A549 (cell line): Measurements from ENCODE around the gene KPNA6.

Experiments
- NR3C1 ChIP-seq: fragments of >200 bp; sonication (Bioruptor Twin); formaldehyde crosslinking; IDR thresholded peaks from 3 replicates; pipeline ENCODE4 v1.6.1; 2017
- POLR2A ChIP-seq: IDR thresholded peaks from 2 replicates; pipeline ENCODE4 v1.6.1; 2012; ENCODE audit warnings: mild to moderate bottlenecking, low read length
- RFX5 ChIP-seq: fragments of 450-650 bp; IDR thresholded peaks from 2 replicates; pipeline ENCODE4 v1.7.1; 2014; ENCODE audit warnings: antibody characterized with exemption, mild to moderate bottlenecking, moderate library complexity
- SMC3 ChIP-seq: fragments of >200 bp; sonication (Bioruptor Twin); formaldehyde crosslinking; IDR thresholded peaks from 3 replicates; pipeline ENCODE4 v1.6.1; 2018; ENCODE audit warnings: inconsistent platforms
- USF2 ChIP-seq: fragments of 450-650 bp; IDR thresholded peaks from 2 replicates; pipeline ENCODE4 v1.6.1; 2014; ENCODE audit warnings: antibody characterized with exemption
- TF ChIP-seq, protein P1 (sequence below): fragments of 200-600 bp; sonication (generic); IDR thresholded peaks from 2 replicates; pipeline ENCODE4 v1.6.1; 2016; ENCODE audit warnings: antibody characterized with exemption, mild to moderate bottlenecking, moderate library complexity
- TF ChIP-seq, protein P2 (sequence below): IDR thresholded peaks from 2 replicates; pipeline ENCODE4 v1.6.1; 2012
- TF ChIP-seq, protein P3 (sequence below): IDR thresholded peaks from 2 replicates; pipeline ENCODE4 v1.6.1; 2012

DNA sequence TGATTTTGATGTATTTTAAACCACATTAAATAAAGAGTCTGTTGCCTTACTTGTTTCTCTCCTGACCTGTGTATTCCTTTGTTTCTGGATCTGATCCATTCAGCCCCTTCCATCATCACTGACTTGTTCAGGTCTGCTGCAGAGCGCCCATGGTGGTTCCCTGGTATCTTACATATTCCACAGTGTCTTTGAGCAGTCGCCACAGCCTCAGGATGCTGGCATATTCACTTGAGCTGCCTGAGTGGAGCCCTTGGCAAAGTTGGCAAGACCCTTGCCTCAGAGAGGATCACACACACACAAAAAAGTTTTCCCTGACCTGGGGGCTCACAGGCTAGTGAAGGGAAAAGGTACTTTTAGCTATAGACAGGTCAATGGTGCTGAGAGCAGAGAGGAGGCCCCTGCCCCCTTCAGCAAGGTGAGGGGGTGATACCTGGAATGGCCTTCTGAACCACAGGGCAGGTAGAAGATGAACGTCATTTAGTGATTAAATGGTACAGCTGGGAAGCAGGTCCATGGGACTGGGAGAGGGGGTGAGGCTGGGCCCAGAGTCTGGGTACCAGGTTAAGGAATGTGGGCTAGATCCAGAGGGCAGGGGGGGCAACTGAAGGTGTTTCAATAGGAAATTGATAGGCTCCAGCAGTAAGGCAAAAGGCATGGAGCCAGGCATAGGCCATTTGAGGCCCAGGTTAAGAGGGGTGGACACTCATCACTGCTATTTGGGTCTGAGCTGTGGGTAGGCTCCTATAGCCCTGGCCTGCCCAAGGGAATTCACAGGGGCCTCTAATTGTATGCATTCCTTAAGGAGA lies 90.6 kb downstream of the KPNA6 start:
- TF ChIP-seq, protein P1, sequence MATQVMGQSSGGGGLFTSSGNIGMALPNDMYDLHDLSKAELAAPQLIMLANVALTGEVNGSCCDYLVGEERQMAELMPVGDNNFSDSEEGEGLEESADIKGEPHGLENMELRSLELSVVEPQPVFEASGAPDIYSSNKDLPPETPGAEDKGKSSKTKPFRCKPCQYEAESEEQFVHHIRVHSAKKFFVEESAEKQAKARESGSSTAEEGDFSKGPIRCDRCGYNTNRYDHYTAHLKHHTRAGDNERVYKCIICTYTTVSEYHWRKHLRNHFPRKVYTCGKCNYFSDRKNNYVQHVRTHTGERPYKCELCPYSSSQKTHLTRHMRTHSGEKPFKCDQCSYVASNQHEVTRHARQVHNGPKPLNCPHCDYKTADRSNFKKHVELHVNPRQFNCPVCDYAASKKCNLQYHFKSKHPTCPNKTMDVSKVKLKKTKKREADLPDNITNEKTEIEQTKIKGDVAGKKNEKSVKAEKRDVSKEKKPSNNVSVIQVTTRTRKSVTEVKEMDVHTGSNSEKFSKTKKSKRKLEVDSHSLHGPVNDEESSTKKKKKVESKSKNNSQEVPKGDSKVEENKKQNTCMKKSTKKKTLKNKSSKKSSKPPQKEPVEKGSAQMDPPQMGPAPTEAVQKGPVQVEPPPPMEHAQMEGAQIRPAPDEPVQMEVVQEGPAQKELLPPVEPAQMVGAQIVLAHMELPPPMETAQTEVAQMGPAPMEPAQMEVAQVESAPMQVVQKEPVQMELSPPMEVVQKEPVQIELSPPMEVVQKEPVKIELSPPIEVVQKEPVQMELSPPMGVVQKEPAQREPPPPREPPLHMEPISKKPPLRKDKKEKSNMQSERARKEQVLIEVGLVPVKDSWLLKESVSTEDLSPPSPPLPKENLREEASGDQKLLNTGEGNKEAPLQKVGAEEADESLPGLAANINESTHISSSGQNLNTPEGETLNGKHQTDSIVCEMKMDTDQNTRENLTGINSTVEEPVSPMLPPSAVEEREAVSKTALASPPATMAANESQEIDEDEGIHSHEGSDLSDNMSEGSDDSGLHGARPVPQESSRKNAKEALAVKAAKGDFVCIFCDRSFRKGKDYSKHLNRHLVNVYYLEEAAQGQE, result no peak
- TF ChIP-seq POLR2A (no peak), RFX5 (no peak), NR3C1 (no peak), USF2 (no peak), SMC3 (no peak)
- TF ChIP-seq, protein P2, sequence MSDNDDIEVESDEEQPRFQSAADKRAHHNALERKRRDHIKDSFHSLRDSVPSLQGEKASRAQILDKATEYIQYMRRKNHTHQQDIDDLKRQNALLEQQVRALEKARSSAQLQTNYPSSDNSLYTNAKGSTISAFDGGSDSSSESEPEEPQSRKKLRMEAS, result no peak
- TF ChIP-seq, protein P3, sequence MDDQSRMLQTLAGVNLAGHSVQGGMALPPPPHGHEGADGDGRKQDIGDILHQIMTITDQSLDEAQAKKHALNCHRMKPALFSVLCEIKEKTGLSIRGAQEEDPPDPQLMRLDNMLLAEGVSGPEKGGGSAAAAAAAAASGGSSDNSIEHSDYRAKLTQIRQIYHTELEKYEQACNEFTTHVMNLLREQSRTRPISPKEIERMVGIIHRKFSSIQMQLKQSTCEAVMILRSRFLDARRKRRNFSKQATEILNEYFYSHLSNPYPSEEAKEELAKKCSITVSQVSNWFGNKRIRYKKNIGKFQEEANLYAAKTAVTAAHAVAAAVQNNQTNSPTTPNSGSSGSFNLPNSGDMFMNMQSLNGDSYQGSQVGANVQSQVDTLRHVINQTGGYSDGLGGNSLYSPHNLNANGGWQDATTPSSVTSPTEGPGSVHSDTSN, result no peak
